ENCODE results near the gene CTBP1.

- TF ChIP-seq TCF12 (IDR thresholded peaks at IDR 0.05; ENCODE audit: low read depth) (no peak), FOXM1 (IDR thresholded peaks at IDR 0.05; ENCODE audit: borderline replicate concordance, low read depth) (no peak), MAX (IDR thresholded peaks at IDR 0.05) (no peak), EP300 (IDR thresholded peaks at IDR 0.05; ENCODE audit: borderline replicate concordance) (no peak), CEBPB (IDR thresholded peaks at IDR 0.05) (no peak), REST (IDR thresholded peaks at IDR 0.05; ENCODE audit: low read depth) (no peak), TAF1 (IDR thresholded peaks at IDR 0.05; ENCODE audit: low read depth) (no peak), RAD21 (IDR thresholded peaks at IDR 0.05; ENCODE audit: low read depth) (no peak), USF1 (IDR thresholded peaks at IDR 0.05) (no peak)
These were observed 42.4 kb downstream of the CTBP1 start for GRCh38 chr4:1206299-1207156.
